Astrocyte of the spinal cord (primary cell): ENCODE measurements around the gene ODF4.
A peak's percentile ranks its signal among the peaks of the same experiment; 100 is the strongest.
"Not testable (repeated sequence)": the region's sequence is repeated elsewhere in the genome, so short reads cannot be mapped to it uniquely, and the experiment has no call there.

Source experiments
- DNase-seq: peaks from one replicate; pipeline ENCODE4 v3.0.0; 2011; ENCODE audit warnings: low read depth, low spot score
- H3K4me3 ChIP-seq: 2 replicates; pipeline ENCODE4 v1.5.1; 2011; ENCODE audit warnings: low read depth, mild to moderate bottlenecking, low read length, moderate library complexity
- CTCF ChIP-seq: IDR thresholded peaks from 2 replicates; pipeline ENCODE4 v1.5.1; 2012; ENCODE audit warnings: low read depth, mild to moderate bottlenecking, low read length, inconsistent platforms
- in situ Hi-C: cut with HindIII; loops from 2 replicates; pipeline ENCODE4 v1.10.0; 2017; ENCODE audit warnings: low sequenced_read_pairs

The ODF4 gene

GRCh38 chr17:8372422-8372821, 32.8 kb downstream of the ODF4 start:
- no peak for TF ChIP-seq CTCF
- H3K4me3 ChIP-seq, result no peak overlapping the region
- in situ Hi-C loops, result no loop called here
- DNase-seq, result no peak

GRCh38 chr17:8373856-8374255, 34.2 kb downstream of the ODF4 start:
- DNase-seq, H3K4me3 ChIP-seq, in situ Hi-C loops: not testable (repeated sequence)

GRCh38 chr17:8375738-8376259, 36.2 kb downstream of the ODF4 start:
- DNase-seq, result no peak
- peak overlapping the region; percentile 83 for H3K4me3 ChIP-seq
- no peak for TF ChIP-seq CTCF
- in situ Hi-C loops, result no loop called here

- peak within 1 kb of the TSS; percentile 83 for H3K4me3 ChIP-seq
- TF ChIP-seq CTCF, result peak; percentile 70
- in situ Hi-C loops, result no loop called here
- DNase-seq, result peak; percentile 82
Observed at GRCh38 chr17:8376271-8377067, 36.8 kb downstream of the ODF4 start, which contains the start of gene KRABD2. Gene KRABD2, minus strand, starts transcription at chr17:8376704.

GRCh38 chr17:8377422-8377821, 37.8 kb downstream of the ODF4 start:
- DNase-seq, result no peak
- H3K4me3 ChIP-seq, result no peak overlapping the region
- in situ Hi-C loops, result no loop called here
- TF ChIP-seq CTCF, result no peak

GRCh38 chr17:8378117-8378516, 38.5 kb downstream of the ODF4 start:
- H3K4me3 ChIP-seq, DNase-seq, in situ Hi-C loops: not testable (repeated sequence)

GRCh38 chr17:8380049-8380448, 40.4 kb downstream of the ODF4 start:
- no peak overlapping the region for H3K4me3 ChIP-seq

More at GRCh38 chr17:8380049-8380448, 40.4 kb downstream of the ODF4 start:
- in situ Hi-C loops, result no loop called here
- TF ChIP-seq CTCF, result no peak
- DNase-seq, result no peak
